Epithelial cell of esophagus (primary cell): Measurements from ENCODE around the gene CACNA2D1.

Experiments used
- DNase-seq: peaks from one replicate; pipeline ENCODE4 v3.0.0; 2010; ENCODE audit warnings: low read depth
- H3K4me3 ChIP-seq: 2 replicates; pipeline ENCODE4 v1.5.1; 2011; ENCODE audit warnings: mild to moderate bottlenecking, low read length, control low read depth
- TF ChIP-seq, protein P1 (sequence below): IDR thresholded peaks from 2 replicates; pipeline ENCODE4 v1.5.1; 2011; ENCODE audit warnings: low read depth, mild to moderate bottlenecking, low read length, control low read depth, inconsistent platforms; ENCODE audit not compliant: insufficient read depth; ENCODE audit errors: missing control alignments

The CACNA2D1 gene

DNA sequence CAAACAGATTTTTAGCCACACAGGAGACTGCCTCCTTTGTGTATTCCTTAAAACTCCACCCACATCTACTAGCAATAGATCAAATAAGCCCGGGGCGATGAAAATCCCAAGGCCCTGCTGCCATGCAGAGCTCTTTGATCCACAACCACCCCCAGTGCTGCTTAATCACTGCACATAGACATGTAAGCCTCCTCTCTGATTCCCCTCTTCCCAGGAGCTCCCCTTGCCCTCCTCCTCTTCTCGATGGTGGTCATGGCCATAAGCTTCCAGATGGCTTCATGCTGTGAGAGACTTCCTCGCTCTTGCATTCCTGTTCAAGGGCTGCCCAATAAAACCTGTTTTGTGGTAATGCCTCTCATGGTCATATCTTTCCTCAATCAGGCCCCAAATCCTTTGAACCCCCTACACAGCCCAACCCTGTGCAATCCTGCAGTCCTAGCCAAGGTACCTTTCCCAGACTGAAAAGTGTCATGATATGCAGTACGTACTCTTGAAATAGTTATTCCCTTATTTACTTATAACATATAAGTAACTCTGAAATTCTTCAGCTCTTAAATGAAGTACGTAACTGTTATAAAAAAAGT lies 158.5 kb downstream of the CACNA2D1 start:
- TF ChIP-seq, protein P1, sequence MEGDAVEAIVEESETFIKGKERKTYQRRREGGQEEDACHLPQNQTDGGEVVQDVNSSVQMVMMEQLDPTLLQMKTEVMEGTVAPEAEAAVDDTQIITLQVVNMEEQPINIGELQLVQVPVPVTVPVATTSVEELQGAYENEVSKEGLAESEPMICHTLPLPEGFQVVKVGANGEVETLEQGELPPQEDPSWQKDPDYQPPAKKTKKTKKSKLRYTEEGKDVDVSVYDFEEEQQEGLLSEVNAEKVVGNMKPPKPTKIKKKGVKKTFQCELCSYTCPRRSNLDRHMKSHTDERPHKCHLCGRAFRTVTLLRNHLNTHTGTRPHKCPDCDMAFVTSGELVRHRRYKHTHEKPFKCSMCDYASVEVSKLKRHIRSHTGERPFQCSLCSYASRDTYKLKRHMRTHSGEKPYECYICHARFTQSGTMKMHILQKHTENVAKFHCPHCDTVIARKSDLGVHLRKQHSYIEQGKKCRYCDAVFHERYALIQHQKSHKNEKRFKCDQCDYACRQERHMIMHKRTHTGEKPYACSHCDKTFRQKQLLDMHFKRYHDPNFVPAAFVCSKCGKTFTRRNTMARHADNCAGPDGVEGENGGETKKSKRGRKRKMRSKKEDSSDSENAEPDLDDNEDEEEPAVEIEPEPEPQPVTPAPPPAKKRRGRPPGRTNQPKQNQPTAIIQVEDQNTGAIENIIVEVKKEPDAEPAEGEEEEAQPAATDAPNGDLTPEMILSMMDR = no peak
- no peak overlapping the region for H3K4me3 ChIP-seq
- DNase-seq = no peak

DNA sequence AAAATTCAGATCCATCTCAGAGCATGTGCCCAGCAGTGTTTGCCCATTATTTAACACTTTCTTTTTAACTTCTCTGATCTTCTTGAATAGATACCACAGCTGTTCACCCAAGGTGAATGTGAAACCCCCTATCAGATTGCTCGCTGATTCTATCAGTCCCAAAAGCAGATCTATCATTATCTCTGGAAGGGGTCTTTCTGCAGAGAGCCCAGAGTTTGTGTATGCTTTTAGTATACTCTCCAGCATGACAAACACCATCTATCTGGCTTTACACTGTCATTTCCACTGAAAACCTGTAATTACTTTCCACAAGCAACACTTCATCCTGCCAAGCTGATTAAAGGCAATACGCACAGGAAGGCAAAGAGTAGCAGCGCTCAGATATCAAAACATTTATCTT lies 168.2 kb downstream of the CACNA2D1 start:
- DNase-seq = no peak
- TF ChIP-seq, protein P1 = no peak
- H3K4me3 ChIP-seq = no peak overlapping the region

DNA sequence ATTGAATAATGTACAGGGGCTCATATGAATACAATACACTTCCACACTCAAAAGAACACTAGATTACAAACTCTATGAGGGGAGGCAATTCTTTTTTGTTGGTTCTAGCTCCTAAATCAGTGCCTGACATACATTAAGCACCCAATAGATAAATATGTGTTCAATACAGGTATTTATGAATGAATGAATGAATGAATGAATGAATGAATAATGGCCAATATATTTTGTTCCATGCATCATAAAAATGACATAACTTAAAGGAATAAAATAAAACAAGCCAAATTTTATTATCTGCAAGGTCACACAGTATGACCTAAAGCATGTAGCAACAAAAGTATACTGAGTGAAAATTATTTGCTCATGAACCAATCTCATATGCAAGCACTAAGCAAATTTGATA lies 168.9 kb downstream of the CACNA2D1 start:
- no peak for DNase-seq
- TF ChIP-seq, protein P1 = no peak
- H3K4me3 ChIP-seq = no peak overlapping the region

DNA sequence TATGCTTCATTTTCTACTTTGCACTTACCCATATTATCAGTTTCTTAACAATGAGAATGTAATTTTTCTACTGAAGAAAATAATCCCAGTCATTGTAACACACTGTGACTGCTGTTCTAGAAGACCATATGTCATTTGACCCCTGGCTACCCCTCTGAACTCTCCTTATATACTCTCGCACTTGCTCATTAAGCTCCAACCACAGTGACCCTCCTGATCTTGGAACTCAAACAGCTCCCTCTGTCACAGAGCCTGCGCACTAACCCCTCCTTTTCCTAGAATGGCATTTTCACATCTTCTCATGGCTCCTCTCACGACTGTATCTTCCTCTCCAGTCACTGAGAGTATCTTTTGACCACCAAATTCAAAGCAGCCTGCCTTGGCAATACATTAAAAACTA lies 169.7 kb downstream of the CACNA2D1 start:
- H3K4me3 ChIP-seq = no peak overlapping the region
- no peak for DNase-seq
- TF ChIP-seq, protein P1 = no peak

DNA sequence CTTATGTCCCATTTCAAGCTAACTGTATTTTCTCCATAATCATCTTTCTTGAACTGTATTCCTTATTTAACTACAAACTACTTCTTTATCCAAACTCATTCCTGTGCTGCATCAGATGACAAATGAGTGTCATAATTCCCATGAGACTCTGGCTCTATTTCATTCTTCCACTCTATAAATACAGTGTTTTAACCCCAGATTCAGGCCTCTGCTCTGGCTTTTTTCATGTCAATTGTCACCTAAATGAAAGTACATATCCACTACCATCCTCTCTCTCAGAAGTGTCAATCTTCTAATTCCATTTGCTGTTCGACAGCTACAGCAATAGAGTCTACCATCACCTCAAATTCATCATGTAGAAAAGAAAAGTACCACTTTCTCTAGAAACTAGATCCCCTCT lies 172.7 kb downstream of the CACNA2D1 start:
- H3K4me3 ChIP-seq = no peak overlapping the region
- DNase-seq = no peak
- TF ChIP-seq, protein P1 = no peak

DNA sequence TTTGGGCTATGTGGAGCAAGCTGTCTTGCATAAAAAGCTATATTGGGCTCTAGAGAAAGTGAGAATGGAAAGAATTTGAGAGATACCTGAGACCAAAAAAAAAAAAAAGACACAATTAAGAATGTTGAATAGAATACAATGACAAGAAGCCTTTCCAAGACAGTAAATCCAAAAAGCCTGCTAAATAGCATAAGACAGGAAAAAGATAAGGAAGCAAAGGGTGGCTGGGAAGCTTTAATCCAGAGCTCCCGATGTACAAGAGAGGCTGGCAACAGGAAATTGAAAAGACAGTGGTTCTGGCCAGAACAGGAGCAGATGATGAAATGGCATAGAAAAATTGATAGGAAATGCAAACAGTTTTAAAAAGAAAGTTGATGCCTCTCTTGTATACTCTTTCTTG lies 174.9 kb downstream of the CACNA2D1 start:
- TF ChIP-seq, protein P1 = no peak
- no peak overlapping the region for H3K4me3 ChIP-seq
- DNase-seq = no peak

DNA sequence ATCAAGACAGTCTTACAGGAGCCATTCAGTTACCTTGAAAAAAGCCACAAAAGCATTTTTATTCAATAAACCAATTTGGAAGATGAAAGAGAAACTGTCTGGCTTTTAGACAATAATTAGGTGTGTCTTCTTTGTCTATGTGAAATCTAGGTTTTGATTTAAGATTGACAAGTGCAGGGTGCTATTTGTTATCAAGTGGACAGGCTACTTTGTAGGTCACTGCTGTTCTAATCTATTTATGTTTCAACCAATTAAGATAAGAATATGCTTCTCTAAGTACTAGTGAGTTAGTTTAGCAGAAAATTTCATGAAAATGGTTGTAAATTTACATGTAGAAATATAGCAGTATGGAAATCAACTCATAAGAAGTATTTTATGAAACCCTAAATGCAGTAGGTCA lies 177.5 kb downstream of the CACNA2D1 start:
- DNase-seq = no peak
- TF ChIP-seq, protein P1 = no peak
- H3K4me3 ChIP-seq = no peak overlapping the region
